HPDE6-E6E7 (cell line): Measurements from ENCODE around the gene PIEZO1.
"Not testable (repeated sequence)": the region's sequence is repeated elsewhere in the genome, so short reads cannot be mapped to it uniquely, and the experiment has no call there.

ENCODE experiments used
- DNase-seq: peaks from one replicate; pipeline ENCODE4 v3.0.0; 2011; ENCODE audit warnings: missing footprints; ENCODE audit errors: extremely low spot score

Gene PIEZO1

GRCh38 chr16:88805340-88805715, 20.3 kb upstream of the PIEZO1 start:
- DNase-seq: no peak

GRCh38 chr16:88804552-88805339, 19.7 kb upstream of the PIEZO1 start:
- DNase-seq: no peak

- no peak for DNase-seq
Observed at GRCh38 chr16:88804173-88804551, 19.1 kb upstream of the PIEZO1 start.

- DNase-seq: peak; percentile 97
Observed at GRCh38 chr16:88803264-88803987, 18.4 kb upstream of the PIEZO1 start, which contains the start of gene CDT1. CDT1 (plus strand) TSS chr16:88803789; CDS start chr16:88803832, 43 bp downstream.

DNA sequence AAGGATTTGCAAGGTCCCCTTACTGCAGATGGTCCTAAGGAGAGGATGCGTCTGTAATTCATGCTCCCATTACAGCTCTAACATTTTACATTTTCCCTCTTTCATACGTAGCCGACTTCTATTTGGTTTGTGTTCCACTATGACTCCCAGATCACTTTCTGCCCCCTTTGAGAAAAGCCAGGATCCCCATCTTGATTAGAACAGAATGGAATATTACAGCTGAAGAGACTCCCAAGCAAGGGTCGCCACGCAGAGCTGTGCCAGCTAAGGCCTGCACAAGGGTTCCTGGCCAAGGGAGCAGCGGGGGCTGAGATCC, 15.2 kb upstream of the PIEZO1 start:
- DNase-seq: no peak

DNA sequence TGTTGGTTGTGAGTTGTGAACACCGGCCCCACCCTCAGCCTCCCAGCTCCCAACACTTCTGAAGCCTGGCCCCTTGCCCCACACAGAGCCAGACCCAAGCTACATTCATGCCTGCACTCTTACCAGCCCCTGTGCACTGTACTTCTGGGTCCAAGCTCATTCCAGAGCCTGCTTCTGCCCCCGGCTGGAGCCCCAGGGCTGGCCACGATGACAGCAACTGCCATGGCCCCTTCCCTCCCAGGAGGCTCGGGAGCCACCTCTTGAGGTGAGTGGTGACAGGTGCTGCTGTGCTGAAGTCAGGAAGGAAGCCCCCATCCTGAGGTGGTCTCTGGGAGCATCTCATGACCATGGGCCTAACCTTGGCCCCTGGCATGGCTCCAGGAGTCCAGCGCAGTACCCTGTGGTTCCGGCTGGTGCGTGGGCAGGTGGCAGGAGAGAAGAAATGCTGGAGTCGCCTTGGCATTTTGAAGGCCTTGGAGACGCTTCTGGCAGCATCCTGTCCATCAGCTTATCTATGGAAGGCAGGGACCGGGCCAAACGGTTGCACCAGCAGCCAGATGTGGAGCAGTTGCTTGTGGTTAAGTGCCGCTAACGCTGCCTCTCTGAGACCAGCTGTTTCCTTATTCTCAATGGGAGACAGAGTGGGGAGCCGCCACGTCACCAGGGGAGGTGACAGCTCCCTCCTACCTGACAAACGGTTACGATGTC, 14.7 kb upstream of the PIEZO1 start:
- no peak for DNase-seq

- DNase-seq: no peak
Observed at GRCh38 chr16:88798772-88799455, 13.9 kb upstream of the PIEZO1 start.

GRCh38 chr16:88798073-88798472, 13.1 kb upstream of the PIEZO1 start:
- DNase-seq: no peak

DNA sequence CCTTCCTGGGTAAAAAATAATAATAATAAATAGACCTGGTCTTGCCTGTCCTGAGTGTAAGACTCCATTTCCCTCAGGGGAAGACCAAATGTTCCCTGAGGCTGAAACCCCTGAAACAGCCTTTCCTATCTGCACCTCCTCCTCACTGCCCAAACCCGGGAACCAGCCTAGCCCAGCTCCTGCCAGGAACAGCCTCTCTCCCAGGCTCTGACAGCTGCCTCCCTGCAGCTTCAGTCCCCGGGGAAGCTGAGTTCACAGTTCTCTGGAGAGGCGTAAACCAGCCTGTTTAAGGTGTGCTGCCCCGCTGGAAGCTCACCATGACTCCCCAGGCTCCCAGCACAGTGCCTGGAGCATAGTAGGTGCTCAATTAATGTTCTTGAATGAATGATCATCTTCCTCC, 11.3 kb upstream of the PIEZO1 start:
- DNase-seq: no peak

- DNase-seq: no peak
Observed at GRCh38 chr16:88793251-88793954, 8.4 kb upstream of the PIEZO1 start.

GRCh38 chr16:88792668-88793250, 7.7 kb upstream of the PIEZO1 start:
- no peak for DNase-seq

- no peak for DNase-seq
Observed at GRCh38 chr16:88792078-88792550, 7.1 kb upstream of the PIEZO1 start.

DNA sequence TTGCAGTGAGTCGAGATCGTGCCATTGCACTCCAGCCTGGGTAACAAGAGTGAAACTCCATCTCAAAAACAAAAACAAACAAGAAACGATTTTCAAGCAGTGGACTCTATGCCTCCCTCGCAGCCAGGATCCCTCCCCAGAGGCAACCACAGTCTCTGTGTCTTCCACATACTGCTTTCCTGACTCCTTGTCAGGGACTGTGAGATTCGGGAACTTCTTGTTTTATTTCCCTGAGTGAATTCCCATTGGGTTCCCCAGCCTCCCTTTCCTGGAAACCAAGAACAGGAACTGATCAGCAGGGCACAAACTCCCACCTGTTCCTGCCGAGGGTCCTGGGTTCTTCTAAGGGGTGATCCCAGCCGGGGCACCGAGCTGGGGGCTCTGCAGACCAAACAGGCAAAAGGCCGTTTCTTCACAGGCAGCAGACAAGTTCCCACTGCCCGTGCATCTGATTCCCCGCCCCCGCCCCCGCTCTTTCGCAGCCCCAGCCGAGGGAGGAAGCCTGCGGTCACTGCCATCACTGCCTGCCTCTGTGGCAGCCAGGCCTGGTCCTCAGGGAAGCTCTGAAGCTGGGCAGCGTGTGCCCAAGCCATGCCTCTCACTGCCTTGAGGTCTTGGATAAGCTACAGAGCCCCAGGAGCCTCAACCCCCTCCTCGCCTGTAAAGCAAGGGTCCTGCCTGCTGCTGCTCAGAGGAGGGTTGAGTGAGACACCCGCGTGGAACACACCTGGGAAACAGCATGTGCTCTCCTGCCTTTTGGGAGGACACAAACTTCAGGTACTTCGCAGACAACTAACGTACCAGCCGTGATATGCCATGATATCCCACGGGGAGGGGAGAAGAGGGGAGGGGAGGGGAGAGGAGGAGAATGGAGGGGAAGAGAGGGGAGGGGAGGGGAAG, 5.5 kb upstream of the PIEZO1 start:
- no peak for DNase-seq

DNA sequence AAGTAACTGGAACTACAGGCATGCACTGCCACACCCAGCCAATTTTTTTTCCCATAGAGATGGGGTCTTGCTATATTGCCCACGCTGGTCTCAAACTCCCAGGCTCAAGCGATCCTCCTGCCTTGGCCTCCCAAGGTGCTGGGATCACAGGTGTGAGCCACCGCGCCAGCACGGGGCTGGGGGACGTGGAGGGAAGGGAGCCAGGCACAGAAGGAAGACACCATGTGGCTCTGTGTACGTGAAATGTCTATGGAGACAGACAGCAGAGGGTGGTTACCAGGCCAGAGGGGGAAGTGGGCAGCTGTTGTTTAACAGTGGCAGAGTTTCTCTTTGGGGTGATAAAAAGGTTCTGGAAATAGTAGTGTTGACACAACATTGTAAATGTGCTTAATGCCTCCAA, 4.6 kb upstream of the PIEZO1 start:
- DNase-seq: no peak

DNA sequence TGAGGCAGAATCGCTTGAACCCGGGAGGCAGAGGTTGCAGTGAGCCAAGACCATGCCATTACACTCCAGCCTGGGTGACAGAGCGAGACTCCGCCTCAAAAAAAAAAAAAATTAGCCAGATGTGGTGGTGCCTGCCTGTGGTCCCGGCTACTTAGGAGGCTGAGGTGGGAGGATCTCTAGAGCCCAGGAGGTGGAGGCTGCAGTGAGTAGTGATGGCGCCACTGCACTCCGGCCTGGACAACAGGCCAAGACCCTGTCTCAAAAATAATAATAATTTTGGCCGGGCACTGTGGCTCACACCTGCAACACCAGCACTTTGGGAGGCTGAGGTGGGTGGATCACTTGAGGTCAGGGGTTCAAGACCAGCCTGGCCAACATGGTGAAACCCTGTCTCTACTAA, 3.7 kb upstream of the PIEZO1 start:
- not testable (repeated sequence) for DNase-seq

DNA sequence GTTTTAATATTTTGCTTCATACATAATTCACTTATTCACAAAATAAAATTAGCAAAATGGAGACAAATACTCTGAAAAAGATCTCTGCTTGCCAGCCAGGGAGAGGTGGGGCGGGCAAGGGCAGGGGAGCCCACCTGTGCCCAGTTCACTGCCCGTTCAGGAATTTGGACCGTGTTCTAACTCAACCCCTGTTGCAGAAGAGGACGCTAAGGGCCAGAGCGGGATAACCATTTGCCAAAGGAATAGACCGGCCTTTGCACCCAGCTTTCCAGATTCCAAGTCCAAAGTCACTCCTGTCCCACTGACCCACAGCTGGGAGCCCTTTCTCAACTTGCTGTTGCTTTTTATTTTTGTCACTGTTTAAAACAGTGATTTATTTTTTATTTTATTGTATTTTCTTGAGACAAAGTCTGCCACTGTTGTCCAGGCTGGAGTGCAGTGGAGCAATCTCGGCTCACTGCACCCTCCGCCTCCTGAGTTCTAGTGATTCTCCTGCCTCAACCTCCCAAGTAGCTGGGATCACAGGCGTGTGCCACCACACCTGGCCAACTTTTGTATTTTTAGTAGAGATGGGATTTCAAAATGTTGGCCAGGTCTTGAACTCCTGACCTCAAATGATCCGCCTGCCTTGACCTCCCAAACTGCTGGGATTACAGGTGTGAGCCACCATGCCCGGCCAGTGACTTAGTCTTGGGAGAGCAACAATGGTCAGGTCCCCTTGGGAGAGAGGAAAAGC, 2.7 kb upstream of the PIEZO1 start:
- DNase-seq: no peak

DNA sequence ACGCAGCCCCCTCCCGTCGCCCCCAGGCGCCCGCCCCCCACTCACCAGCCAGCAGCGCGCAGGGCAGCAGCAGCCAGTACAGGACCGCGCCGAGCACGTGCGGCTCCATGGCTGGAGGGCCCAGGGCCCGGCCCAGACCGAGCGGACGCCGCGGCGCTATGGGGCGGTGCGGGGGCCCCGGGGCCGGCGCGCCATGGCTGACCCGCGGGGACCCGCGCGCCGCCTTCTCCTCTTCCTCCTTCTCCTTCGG, 239 bp downstream of the PIEZO1 start:
- no peak for DNase-seq

DNA sequence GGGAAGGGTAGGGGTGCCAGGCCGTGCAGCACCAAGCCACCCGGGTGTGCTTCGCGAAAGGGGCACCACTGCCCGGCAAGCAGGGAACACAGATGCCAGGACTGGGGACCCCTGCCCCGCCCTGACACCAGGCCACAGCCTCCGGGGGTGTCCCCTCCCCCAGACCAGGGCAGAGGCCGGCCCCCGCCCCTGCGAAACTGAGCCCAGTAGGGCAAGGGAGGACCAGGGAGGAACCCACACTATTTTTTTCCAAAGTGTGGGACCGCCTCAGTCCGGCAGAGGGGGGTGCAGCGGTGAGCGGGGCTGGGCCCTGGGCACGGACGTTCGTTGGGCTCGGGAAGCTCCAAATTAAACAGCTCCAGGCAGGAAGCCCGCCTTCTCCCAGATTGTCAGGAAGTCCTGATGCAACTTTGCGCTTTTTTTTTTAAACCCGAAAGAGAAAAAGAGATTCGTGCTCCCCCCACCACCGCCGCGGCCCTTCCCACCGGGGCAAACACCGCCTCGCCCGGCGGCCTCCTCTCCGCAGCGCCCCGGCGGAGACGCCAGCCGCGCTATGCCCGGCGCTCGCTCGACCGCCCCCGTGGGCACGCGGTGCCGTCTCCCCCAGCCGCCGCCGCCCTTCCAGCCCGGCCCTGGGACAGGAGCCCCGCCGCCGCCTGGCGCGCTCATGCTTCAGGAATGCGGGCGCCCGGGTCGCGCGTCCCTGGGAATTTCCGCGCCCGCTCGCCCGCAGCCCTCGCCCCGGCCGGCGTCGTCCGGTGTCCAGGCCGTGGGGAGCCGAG, 755 bp downstream of the PIEZO1 start:
- DNase-seq: no peak
